Measurements from ENCODE around the gene UNC5C.
A peak's percentile ranks its signal among the peaks of the same experiment; 100 is the strongest.

UNC5C gene

DNA sequence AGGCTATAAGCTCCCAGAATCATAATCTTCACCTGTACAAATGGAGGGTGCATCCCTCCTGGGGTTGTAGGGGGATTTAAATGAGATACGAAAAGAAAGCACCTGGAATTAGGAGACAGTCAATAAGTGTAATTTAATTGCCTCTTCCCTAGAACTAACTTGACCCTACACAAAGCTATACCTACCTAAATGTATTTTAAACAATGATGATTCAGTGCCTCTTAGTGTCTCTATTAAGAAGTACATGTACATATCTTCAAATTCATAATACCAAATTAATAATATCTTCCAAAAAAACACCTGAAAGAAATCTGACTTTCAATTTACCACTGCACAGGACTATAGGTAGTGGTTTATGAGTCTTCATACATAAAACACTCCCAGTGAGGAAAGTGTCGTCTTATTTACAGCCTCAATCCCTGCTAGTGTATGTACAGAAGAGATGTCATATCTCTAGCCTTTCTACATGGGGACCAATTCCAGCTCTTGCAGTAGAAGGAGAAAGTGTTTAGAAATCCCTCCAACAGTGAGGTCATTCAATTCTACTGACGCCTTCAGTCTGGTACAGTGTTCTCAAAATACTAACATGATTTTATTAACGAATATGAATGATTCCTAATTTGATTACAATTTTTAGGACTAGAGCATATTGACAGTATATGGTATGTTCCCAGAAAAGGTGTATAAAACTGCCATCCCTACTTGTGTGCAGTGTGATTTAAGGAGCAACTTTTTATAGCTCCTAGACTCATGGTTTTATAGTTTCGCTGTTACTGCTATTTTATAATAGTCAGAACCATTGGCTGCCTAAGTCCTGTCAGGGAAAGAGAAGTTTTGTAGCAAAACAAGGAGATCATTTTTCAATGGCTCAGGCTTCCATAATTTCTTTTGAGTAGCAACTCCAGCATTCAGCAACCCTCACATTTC lies 282.7 kb downstream of the UNC5C start:
- DNase-seq (ENCODE audit: low read depth): no peak

- DNase-seq (ENCODE audit: low read depth): no peak
These were observed 283.9 kb downstream of the UNC5C start for GRCh38 chr4:95264843-95265242.

DNA sequence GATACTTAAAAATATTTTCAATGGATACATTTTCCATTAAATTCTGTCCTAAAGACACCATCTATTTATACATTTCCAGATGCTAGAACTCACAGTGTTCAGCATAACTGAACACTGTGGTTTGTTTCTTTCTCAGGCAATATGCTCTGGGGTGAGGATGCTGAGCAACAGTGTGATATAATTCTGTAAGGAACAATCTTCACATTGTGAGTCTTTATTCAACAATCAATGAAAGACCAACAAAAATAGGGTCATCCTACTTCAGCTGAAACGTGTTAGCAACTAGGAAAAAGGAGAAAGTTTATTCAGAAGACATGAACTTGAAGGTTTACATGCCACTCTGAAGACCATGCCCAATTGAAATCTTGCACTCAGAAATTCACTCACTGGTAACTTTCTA lies 284.8 kb downstream of the UNC5C start:
- no peak for DNase-seq (ENCODE audit: low read depth)

GRCh38 chr4:95263391-95263790 lies 285.4 kb downstream of the UNC5C start:
- DNase-seq (ENCODE audit: low read depth): no peak

DNA sequence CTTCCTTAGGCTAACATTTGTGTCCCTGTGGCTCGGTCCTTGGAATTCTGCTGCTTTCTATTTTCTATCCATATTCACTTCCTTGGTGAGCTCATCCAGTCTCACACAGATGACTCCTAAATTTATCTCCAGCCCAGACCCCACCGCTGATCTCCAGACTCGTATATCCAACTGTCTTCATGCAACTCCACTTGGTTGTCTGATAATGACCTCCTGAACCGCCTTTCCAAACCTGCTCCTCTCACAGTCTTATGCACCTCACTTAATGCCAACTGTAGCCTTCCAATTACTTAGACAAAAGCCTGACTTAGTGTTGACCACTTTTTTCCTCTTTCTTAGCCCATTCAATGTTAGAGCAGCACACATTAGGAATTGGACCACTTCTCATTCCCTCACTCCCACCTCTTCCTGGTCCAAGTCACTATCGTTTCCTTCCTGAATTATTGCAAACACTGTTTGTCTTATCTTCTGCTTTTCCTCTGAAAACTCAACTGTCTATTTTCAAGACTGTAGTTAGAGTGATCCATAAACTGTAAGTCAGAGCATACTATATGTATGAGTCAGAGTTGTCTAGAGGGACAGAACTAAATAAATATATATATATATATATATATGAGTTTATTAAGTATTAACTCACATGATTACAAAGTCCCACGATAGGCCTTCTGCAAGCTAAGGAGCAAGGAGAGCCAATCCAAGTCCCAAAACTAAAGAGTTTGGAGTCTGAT lies 292.5 kb downstream of the UNC5C start:
- no peak for DNase-seq (ENCODE audit: low read depth)

GRCh38 chr4:95255396-95256107 lies 293.2 kb downstream of the UNC5C start:
- peak; percentile 65 for DNase-seq (ENCODE audit: low read depth)

DNA sequence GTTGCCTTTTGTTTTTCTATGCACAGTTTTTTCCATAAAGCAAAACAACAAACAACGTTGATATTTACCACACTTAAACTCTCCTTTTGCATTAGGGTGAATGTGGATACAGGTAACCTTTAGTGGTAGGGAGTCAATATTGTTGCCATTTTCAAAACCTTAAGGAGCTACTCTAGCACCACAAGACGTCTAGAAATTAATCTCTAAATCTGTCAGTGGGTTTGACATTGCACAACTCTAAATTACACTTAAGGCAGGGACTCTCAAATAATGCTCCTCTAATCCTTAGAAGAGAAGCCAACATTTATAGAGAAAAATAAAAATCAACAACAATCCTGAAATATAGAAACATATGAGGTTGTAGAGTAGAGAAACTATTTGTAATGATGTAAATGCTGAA lies 297.2 kb downstream of the UNC5C start:
- no peak for DNase-seq (ENCODE audit: low read depth)

DNA sequence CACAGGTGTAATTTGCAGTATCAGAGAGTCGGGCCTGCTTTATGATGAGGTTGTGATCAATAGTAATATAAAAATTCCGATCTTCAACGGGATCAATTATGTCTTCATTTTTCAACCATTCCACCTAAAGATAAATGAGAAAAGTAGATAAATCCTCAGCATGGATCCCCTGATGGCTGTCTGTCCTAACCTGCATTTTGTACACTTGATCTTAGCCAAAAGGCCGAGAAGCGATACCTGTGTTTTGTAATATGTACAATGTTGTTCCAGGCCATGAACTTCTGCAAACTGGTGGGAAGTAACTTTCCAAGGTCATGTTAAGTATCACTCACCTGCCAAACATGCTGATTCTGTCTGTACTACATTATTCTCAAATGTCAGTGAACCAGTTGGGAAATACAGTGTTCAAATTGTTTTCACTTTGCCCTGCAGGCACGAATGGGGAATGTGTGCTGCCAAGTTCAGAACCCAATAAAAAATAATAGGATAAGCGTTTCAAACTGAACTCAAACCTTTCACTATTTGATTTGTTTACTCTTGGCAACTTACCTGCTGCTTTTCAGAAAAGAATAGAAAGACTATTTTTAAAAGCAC lies 298.1 kb downstream of the UNC5C start:
- DNase-seq (ENCODE audit: low read depth): no peak

- DNase-seq (ENCODE audit: low read depth): no peak
These were observed 299.2 kb downstream of the UNC5C start for GRCh38 chr4:95249426-95250021.

- no peak for DNase-seq (ENCODE audit: low read depth)
These were observed 299.9 kb downstream of the UNC5C start for GRCh38 chr4:95248720-95249425.

DNA sequence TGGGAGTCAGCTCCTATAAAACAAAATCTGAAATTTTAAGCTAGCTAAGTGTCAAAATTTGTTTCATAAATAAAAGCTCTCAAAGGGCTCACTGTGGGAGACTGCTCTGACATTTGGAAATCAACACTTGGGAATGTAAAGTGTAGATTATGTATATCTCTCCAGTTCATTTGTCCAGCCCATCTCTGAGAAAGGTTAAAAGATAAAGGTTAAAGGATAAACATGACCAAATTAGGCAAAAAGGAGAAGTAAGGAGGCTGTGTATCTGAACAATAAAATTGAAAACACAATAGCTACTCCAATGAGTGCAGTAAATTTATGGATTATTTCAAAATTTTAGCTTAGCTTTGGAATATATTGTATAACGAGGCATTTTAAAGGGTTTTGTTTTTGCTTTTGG lies 304.9 kb downstream of the UNC5C start:
- DNase-seq (ENCODE audit: low read depth): no peak

GRCh38 chr4:95238554-95238953 lies 310.2 kb downstream of the UNC5C start:
- no peak for DNase-seq (ENCODE audit: low read depth)

GRCh38 chr4:95232358-95233156 lies 316.2 kb downstream of the UNC5C start:
- no peak for DNase-seq (ENCODE audit: low read depth)

DNA sequence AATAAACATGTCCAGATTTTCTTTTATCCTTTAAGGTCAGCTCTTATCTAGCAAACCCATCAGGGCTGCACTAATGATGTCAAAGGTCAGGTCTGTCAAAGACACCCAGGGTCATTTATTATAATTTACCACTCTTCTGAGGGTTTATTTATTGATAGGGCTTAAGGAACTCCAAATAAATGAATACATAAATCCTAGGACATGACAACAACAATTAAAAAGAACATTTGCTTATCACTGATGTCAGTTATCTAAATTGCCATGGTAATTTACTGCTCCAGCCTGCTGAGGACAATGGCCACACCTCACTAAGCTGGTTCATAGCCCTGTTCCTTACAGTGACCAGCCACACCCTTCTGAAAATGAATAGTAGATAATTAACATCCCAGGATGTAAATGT lies 317.1 kb downstream of the UNC5C start:
- DNase-seq (ENCODE audit: low read depth): no peak

DNA sequence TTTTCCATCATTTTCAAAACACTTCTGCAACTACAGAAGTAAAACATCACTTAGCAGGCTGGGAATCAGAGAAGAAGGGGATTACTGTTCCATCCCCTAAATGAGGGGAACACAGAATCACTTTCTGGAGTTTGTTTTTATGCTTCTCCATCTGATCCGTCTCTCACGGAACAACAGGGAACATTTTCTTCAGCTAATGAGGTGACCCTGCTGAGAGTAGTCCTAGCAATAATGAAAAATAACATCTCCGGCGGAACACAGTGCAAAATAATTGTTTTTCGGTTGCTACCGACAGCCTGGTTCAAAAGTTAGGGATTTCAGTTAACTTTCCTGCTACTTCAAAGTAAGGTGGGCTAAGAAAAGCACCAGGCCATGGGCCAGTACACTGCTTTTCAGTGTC lies 322.9 kb downstream of the UNC5C start:
- DNase-seq (ENCODE audit: low read depth): no peak

- DNase-seq (ENCODE audit: low read depth): no peak
These were observed 324.4 kb downstream of the UNC5C start for GRCh38 chr4:95224402-95224801.

DNA sequence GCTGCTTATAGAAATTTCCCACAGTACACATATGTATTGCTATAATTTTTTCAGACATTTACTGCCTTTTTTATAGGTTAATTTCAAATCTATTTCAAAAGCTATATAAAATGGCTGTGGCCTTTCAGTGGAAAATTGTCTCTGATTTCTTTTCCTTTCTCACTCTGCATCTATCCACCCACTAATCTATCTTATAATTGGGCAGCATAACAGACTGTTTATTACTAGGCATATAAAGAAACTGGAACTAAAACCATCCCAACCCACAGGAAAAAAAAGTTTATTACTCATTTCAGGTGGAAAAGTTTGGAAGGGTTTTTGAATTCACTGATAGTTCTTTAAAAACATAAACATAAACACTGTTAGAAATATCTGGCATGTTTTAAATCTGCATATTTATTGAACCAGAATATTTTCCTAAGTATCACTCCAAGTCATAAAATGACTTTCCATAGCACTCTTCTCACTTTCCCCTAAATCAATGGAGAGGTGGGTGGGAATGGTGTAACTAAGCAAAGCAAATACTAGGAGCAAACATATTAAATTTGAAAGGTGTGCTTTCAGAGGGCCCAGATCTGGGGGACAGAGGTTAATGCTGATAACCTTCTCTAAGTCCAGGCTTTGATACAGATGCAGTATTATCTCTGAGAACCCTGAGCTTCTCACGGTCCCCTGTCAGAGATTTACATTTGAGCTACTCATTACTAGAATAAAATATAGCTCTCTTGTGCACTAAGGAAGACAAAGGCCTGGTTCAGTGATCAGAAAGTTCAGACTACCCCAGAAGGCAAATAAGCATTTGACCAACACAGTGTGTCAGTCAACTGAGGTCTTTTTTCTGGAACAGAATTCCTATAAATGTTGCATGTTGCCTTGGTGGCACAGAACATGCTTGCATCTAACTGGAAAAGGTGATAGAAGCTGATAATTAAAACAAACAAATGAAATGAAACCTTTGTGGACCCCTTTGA lies 328.3 kb downstream of the UNC5C start:
- DNase-seq (ENCODE audit: low read depth): no peak

GRCh38 chr4:95219109-95219508 lies 329.7 kb downstream of the UNC5C start:
- peak; percentile 68 for DNase-seq (ENCODE audit: low read depth)

DNA sequence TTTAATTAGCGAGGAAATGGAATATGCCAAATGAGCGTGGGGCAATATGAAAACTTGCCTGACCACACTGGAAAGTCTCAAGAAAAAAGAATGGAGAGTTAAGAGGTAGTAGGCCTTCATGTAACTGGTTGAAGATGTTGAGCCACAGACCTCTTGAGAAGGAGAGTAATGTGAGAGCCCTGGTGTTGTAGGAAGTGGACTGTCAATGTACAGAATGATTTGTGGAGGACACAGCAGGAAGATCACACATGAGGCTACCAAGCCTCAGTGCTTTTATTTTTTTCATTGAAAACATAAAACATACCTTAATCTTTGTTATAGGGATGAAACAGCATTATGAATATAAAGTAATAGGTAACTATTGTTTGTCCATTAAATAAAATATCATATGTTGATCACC lies 331.6 kb downstream of the UNC5C start:
- no peak for DNase-seq (ENCODE audit: low read depth)
